ENCODE data around the gene POGLUT2.

DNA sequence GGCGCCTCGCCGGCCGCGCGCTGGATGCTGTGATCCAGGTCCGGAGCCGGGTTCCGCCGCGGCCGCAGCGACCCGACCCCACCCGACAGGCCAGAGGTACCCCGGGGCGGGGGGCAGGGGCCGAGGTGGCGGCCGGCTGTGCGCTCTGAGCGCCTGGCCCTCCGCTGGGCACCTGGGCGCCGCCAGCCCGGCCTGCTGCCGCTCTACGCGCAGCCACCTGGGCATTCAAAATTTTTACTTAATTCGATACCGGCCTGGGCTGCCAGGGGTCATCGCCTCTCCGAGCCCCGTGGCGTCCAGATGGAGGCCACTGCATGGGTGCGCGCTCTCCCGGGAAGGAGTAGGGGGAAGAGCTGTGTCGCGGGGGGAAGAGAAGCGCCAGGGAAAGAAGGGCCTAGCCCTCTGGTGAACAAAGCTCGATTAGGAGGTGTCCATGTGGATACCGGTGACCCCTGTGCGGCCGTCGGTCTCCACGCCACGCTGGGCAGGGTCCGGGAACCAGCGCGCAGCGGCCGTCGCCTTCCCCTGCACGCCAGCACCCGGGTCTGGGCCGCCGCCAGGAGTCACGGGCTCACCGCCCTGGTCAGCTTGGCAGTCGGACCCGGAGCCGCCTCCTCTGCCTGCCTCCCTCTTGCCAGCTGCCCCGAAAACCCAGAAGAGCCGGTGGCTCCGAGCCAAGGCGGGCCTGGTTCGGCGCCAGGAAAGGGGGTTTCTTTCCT is 809 bp upstream of the POGLUT2 start:
- TF ChIP-seq, protein P1, sequence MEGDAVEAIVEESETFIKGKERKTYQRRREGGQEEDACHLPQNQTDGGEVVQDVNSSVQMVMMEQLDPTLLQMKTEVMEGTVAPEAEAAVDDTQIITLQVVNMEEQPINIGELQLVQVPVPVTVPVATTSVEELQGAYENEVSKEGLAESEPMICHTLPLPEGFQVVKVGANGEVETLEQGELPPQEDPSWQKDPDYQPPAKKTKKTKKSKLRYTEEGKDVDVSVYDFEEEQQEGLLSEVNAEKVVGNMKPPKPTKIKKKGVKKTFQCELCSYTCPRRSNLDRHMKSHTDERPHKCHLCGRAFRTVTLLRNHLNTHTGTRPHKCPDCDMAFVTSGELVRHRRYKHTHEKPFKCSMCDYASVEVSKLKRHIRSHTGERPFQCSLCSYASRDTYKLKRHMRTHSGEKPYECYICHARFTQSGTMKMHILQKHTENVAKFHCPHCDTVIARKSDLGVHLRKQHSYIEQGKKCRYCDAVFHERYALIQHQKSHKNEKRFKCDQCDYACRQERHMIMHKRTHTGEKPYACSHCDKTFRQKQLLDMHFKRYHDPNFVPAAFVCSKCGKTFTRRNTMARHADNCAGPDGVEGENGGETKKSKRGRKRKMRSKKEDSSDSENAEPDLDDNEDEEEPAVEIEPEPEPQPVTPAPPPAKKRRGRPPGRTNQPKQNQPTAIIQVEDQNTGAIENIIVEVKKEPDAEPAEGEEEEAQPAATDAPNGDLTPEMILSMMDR (conservative IDR thresholded peaks at IDR 0.05 in 1 of 2, IDR thresholded peaks at IDR 0.05 in 1 of 2; ENCODE audit: extremely low read depth in 1 of 2, insufficient read depth in 1 of 2, low read depth in 1 of 2, low read length in 2 of 2) = no peak
- TF ChIP-seq EZH2 (IDR thresholded peaks at IDR 0.05; ENCODE audit: borderline replicate concordance, low read length) = no peak
